Smooth muscle cell (in vitro differentiated cells): ENCODE results near the gene SNX19. TPM values are rescaled to one million over a fixed set of nuclear protein-coding genes. Genes with fewer than 3 reads are reported as not detected.

Source experiments
- DNase-seq: peaks from one replicate; lab custom pipeline; 2025; ENCODE audit not compliant: unreplicated experiment; lab: John Stamatoyannopoulos, UW
- H2AFZ ChIP-seq: fragments of 200-600 bp; sonication (generic); 2 replicates; pipeline ENCODE4 v1.6.0; 2016; ENCODE audit warnings: antibody characterized with exemption, low read depth, mild to moderate bottlenecking
- H3F3A ChIP-seq: fragments of 200-600 bp; sonication (generic); 2 replicates; pipeline ENCODE4 v1.6.0; 2017; ENCODE audit warnings: antibody characterized with exemption, low read depth
- H3K27ac ChIP-seq: fragments of 200-600 bp; sonication (generic); 2 replicates; pipeline ENCODE4 v1.5.1; 2016; ENCODE audit warnings: low read depth, mild to moderate bottlenecking
- H3K27me3 ChIP-seq: fragments of 200-600 bp; sonication (generic); 2 replicates; pipeline ENCODE4 v1.6.1; 2016; ENCODE audit warnings: low read depth, mild to moderate bottlenecking
- H3K36me3 ChIP-seq: fragments of 200-600 bp; sonication (generic); 2 replicates; pipeline ENCODE4 v1.5.1; 2016; ENCODE audit warnings: low read depth
- H3K4me1 ChIP-seq: fragments of 200-600 bp; sonication (generic); 2 replicates; pipeline ENCODE4 v1.5.1; 2016; ENCODE audit warnings: low read depth
- H3K4me2 ChIP-seq: fragments of 200-600 bp; sonication (generic); 2 replicates; pipeline ENCODE4 v1.6.0; 2016; ENCODE audit warnings: mild to moderate bottlenecking
- H3K4me3 ChIP-seq: fragments of 200-600 bp; sonication (generic); 2 replicates; pipeline ENCODE4 v1.5.1; 2016; ENCODE audit warnings: mild to moderate bottlenecking
- H3K79me2 ChIP-seq: fragments of 200-600 bp; sonication (generic); 2 replicates; pipeline ENCODE4 v1.6.0; 2016; ENCODE audit warnings: low read depth, mild to moderate bottlenecking
- H3K9ac ChIP-seq: fragments of 200-600 bp; sonication (generic); 2 replicates; pipeline ENCODE4 v1.6.0; 2016; ENCODE audit warnings: low read depth
- H3K9me3 ChIP-seq: fragments of 200-600 bp; sonication (generic); replicated peaks from 2 replicates; pipeline ENCODE4 v1.5.1; 2016; ENCODE audit warnings: low read depth
- H4K20me1 ChIP-seq: fragments of 200-600 bp; sonication (generic); 2 replicates; pipeline ENCODE4 v1.6.0; 2016; ENCODE audit warnings: low read depth
- CTCF ChIP-seq: fragments of 200-600 bp; sonication (generic); IDR thresholded peaks from 2 replicates; pipeline ENCODE4 v1.5.1; 2017; ENCODE audit warnings: borderline replicate concordance, mild to moderate bottlenecking, antibody characterized with exemption; ENCODE audit not compliant: insufficient read depth, poor library complexity, severe bottlenecking
- WGBS: methylation state at CpG from one replicate; pipeline ENCODE4 v1.1.7; 2016; ENCODE audit warnings: low lambda C conversion rate; 5-methylcytosine and 5-hydroxymethylcytosine counted together
- polyA plus RNA-seq: library from polyadenylated mRNA; unstranded; fragments of >200 nt; fragmentation: Nextera tagmentation; extraction: Ambion mirVana; gene quantifications from 2 replicates; pipeline ENCODE4 v1.2.1, GENCODE V29; 2016
- total RNA-seq: library from RNA; depleted of rRNA; stranded (reverse); fragments of >200 nt; gene quantifications from 2 replicates; pipeline ENCODE4 v1.2.3, GENCODE V29; 2014

Gene SNX19
- total and polyA plus RNA-seq, 2 experiments from 2014 or later: 15.1 to 59.5 TPM

- no peak for DNase-seq
- no peak for TF ChIP-seq CTCF
- Histone ChIP-seq H3K4me3 (no peak overlapping the region), H3K9me3 (no peaks in the 10 kb centered on the region), H3K4me1 (peaks cover 7% of the 10 kb centered on the region), H3K79me2 (no peaks in the 10 kb centered on the region), H3K36me3 (no peaks in the 10 kb centered on the region), H3F3A (no peaks in the 10 kb centered on the region), H3K9ac (no peak overlapping the region), H4K20me1 (no peaks in the 10 kb centered on the region), H3K27me3 (no peaks in the 10 kb centered on the region), H2AFZ (peak overlapping the region; percentile 69), H3K4me2 (peak overlapping the region; percentile 22), H3K27ac (peak overlapping the region; percentile 19)
- 90% methylated on average over 6 of the region's 6 CpGs for WGBS
Observed at GRCh38 chr11:130947481-130947880, 31.2 kb upstream of the SNX19 start.

GRCh38 chr11:130947058-130947457 is 30.8 kb upstream of the SNX19 start:
- 84% methylated on average over 3 of the region's 3 CpGs for WGBS
- Histone ChIP-seq H2AFZ (no peak overlapping the region), H3K4me2 (no peak overlapping the region), H3K79me2 (no peaks in the 10 kb centered on the region), H3K27ac (no peak overlapping the region), H3F3A (no peaks in the 10 kb centered on the region), H3K4me1 (peaks cover 7% of the 10 kb centered on the region), H3K4me3 (no peak overlapping the region), H4K20me1 (no peaks in the 10 kb centered on the region), H3K36me3 (no peaks in the 10 kb centered on the region), H3K27me3 (no peaks in the 10 kb centered on the region), H3K9ac (no peak overlapping the region), H3K9me3 (no peaks in the 10 kb centered on the region)
- no peak for DNase-seq
- TF ChIP-seq CTCF: no peak

GRCh38 chr11:130945896-130946295 is 29.6 kb upstream of the SNX19 start:
- no peak for TF ChIP-seq CTCF
- peak overlapping the region; percentile 35 for H3K4me2 ChIP-seq
- no peaks in the 10 kb centered on the region for H3K79me2 ChIP-seq
- DNase-seq: no peak
- no peak overlapping the region for H3K9ac ChIP-seq
- WGBS: 43% methylated on average over 9 of the region's 9 CpGs
- H3F3A ChIP-seq: no peaks in the 10 kb centered on the region
- H3K4me3 ChIP-seq: no peak overlapping the region
- no peaks in the 10 kb centered on the region for H3K9me3 ChIP-seq
- H3K36me3 ChIP-seq: no peaks in the 10 kb centered on the region
- peaks cover 7% of the 10 kb centered on the region for H3K4me1 ChIP-seq
- no peak overlapping the region for H3K27ac ChIP-seq
- H4K20me1 ChIP-seq: no peaks in the 10 kb centered on the region
- H3K27me3 ChIP-seq: no peaks in the 10 kb centered on the region
- H2AFZ ChIP-seq: no peak overlapping the region

- no peak for TF ChIP-seq CTCF
- DNase-seq: no peak
Observed at GRCh38 chr11:130940706-130941105, 24.4 kb upstream of the SNX19 start.

More at GRCh38 chr11:130940706-130941105, 24.4 kb upstream of the SNX19 start:
- no peak overlapping the region for H2AFZ ChIP-seq
- H3K9me3 ChIP-seq: no peaks in the 10 kb centered on the region
- no peaks in the 10 kb centered on the region for H3K79me2 ChIP-seq
- H3K4me1 ChIP-seq: no peaks in the 10 kb centered on the region
- no peak overlapping the region for H3K27ac ChIP-seq
- H3F3A ChIP-seq: no peaks in the 10 kb centered on the region
- H3K4me2 ChIP-seq: no peak overlapping the region
- H3K36me3 ChIP-seq: no peaks in the 10 kb centered on the region
- H3K27me3 ChIP-seq: peaks cover 16% of the 10 kb centered on the region
- no peak overlapping the region for H3K9ac ChIP-seq
- no peak overlapping the region for H3K4me3 ChIP-seq
- H4K20me1 ChIP-seq: no peaks in the 10 kb centered on the region
- 52% methylated on average over 1 of the region's 1 CpG for WGBS
